GM18499 (cell line): ENCODE results near the gene OR52L1.

ENCODE experiments used
- ATAC-seq: cut with Tn5 transposase; IDR thresholded peaks from one replicate; pipeline ENCODE4 v1.9.1; 2021; ENCODE audit warnings: moderate number of reproducible peaks; ENCODE audit not compliant: insufficient read depth, unreplicated experiment

OR52L1 gene

DNA sequence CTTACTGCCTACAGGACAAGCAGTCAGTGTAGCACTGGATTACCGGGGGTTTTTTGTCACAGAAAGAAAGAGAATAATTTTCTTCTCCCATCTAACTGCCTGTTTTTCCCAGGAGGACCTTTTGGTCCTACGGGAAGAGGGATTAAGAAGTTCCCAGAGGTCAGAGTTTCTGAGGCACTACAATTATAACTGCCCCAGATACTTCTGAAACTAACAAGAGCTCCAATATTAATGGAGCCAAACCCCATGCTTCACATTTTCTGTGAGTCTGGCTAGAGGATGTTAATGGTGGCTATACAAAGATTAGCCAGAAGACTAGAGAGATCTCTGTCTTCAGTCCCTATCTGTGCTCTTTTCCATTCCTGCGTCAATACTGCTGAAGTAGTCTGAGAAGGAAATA, 44.8 kb downstream of the OR52L1 start, which contains the start of gene OR56A3:
Gene OR56A3 (plus strand): TSS at position 301 of the 400 bp plus-strand sequence. CDS start 5,096 bp downstream, outside the sequence.
- ATAC-seq: no peak

DNA sequence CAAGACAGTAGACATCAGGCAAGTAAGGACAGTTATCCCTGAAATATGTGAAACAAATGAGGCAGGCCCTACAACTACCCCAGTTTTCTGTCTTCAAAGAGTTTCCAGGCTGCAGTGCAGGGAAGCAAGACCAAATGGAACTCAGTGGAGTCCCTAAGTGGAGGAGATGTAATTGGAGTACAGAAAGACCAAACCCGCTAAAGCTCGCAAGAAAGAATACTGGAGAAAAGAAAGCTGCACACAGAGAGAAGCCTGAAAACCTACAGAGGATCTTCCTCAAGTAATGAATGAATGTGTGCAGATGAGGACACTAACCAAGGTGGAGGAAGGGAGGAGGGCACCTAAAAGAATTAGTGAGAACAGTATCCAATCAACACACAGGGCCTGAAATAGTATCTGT, 46.0 kb downstream of the OR52L1 start:
- no peak for ATAC-seq

DNA sequence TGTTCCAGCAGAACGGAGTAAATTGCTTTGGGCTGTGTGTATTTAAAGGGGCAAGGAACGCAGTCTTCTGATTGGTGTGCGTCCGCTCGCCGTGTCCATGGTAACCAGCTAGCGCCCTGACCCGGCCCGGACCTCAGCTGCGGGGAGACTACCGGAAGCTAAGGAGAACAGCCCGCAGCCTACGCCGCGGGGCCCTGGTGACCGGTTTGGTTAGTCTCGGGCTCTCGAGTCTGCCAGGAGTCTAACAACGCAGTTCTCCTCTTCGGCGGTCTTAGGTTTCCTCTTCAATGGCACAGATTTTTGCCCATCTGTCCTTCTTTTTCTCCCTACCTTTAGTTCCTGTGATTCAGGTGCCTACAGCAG, 48.2 kb downstream of the OR52L1 start:
- no peak for ATAC-seq

DNA sequence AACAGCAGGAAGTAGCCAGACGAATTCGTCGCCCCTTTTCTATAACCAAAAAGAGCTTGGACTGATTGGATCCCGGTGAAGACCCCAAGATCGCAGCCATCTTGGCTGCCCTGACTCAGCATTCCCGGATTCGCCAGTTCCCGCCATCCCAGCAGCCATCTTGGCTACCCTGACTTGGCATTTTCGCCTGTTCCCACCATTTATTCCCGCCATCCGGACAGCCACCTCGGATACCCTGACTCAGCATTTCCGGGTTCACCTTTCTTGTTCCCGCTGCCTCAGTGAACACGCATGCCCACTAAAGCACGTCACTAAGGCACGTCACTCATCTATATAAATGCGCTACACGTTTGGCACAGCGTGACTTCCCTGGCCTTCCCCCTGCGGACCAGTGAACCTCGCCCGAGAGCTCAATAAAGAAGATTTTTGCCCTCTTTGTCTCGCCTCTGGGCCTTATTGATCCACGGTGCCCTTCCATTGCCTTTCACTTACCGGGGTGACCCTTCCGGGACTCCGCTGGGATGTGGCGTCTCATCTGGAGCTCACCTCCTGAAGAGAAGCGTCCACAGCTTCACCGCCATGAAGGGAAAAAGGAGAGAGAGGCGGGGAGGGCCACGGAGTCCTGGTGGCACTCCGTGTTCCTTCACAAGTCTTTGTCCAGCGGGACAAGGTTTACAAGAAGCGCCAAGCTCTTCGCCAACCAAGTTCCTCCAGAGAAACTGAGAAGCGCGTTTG, 48.8 kb downstream of the OR52L1 start:
- no peak for ATAC-seq
